HG03060 (cell line): ENCODE data around the gene SYTL1.

Source experiments
- ATAC-seq: cut with Tn5 transposase; IDR thresholded peaks from one replicate; pipeline ENCODE4 v1.9.1; 2021; ENCODE audit warnings: low read depth, moderate number of reproducible peaks; ENCODE audit not compliant: unreplicated experiment

The SYTL1 gene

GRCh38 chr1:27400082-27400962 lies 58.5 kb downstream of the SYTL1 start:
- no peak for ATAC-seq

- no peak for ATAC-seq
Observed at GRCh38 chr1:27400963-27401341, 59.1 kb downstream of the SYTL1 start.

GRCh38 chr1:27402349-27402754 lies 60.5 kb downstream of the SYTL1 start:
- no peak for ATAC-seq

GRCh38 chr1:27403065-27403726 lies 61.4 kb downstream of the SYTL1 start:
- ATAC-seq, result no peak
